ENCODE data around the gene RECQL. TPM values are rescaled to one million over a fixed set of nuclear protein-coding genes. Genes with fewer than 3 reads are reported as not detected.

The RECQL gene
- total RNA-seq, 1 donor from 2014 or later: 60.6 TPM

- no peak overlapping the region for H3K27ac Mint-ChIP-seq
- intact Hi-C loops (cut with micrococcal nuclease): no loop called here
- TF ChIP-seq CTCF (IDR thresholded peaks at IDR 0.05): no peak
- peaks cover 8% of the 10 kb centered on the region for H3K27me3 Mint-ChIP-seq
- H3K4me1 Mint-ChIP-seq: no peaks in the 10 kb centered on the region
- POLR2A ChIA-PET: no interaction called here
- no peaks in the 10 kb centered on the region for H3K36me3 Mint-ChIP-seq (ENCODE audit: low read depth)
- DNase-seq (no peak), ATAC-seq (ENCODE audit: low read depth) (no peak)
- H3K9me3 Mint-ChIP-seq: no peaks in the 10 kb centered on the region
- CTCF ChIA-PET: no interaction called here
- H3K4me3 Mint-ChIP-seq: no peak overlapping the region
Observed at GRCh38 chr12:21543151-21543550, 41.7 kb upstream of the RECQL start.

- Mint-ChIP-seq H3K36me3 (ENCODE audit: low read depth) (no peaks in the 10 kb centered on the region), H3K4me3 (no peak overlapping the region), H3K27me3 (peaks cover 10% of the 10 kb centered on the region), H3K9me3 (no peaks in the 10 kb centered on the region), H3K27ac (no peak overlapping the region), H3K4me1 (no peaks in the 10 kb centered on the region)
- no peak for TF ChIP-seq CTCF (IDR thresholded peaks at IDR 0.05)
- intact Hi-C loops (cut with micrococcal nuclease): no loop called here
- DNase-seq (no peak), ATAC-seq (ENCODE audit: low read depth) (no peak)
- POLR2A ChIA-PET: no interaction called here
- CTCF ChIA-PET: no interaction called here
Observed at GRCh38 chr12:21542403-21542802, 41.0 kb upstream of the RECQL start.

GRCh38 chr12:21541773-21542172 lies 40.3 kb upstream of the RECQL start:
- Mint-ChIP-seq H3K9me3 (no peaks in the 10 kb centered on the region), H3K36me3 (ENCODE audit: low read depth) (no peaks in the 10 kb centered on the region), H3K4me3 (no peak overlapping the region), H3K27ac (no peak overlapping the region), H3K4me1 (no peaks in the 10 kb centered on the region), H3K27me3 (peaks cover 12% of the 10 kb centered on the region)
- DNase-seq (no peak), ATAC-seq (ENCODE audit: low read depth) (no peak)
- TF ChIP-seq CTCF (IDR thresholded peaks at IDR 0.05): no peak
- intact Hi-C loops (cut with micrococcal nuclease): no loop called here
- ChIA-PET POLR2A (no interaction called here), CTCF (no interaction called here)

- DNase-seq (no peak), ATAC-seq (ENCODE audit: low read depth) (no peak)
- Mint-ChIP-seq H3K4me3 (no peak overlapping the region), H3K9me3 (no peaks in the 10 kb centered on the region), H3K27me3 (peaks cover 15% of the 10 kb centered on the region), H3K4me1 (no peaks in the 10 kb centered on the region), H3K27ac (no peak overlapping the region), H3K36me3 (ENCODE audit: low read depth) (no peaks in the 10 kb centered on the region)
- intact Hi-C loops (cut with micrococcal nuclease): no loop called here
- TF ChIP-seq CTCF (IDR thresholded peaks at IDR 0.05): no peak
- ChIA-PET POLR2A (no interaction called here), CTCF (no interaction called here)
Observed at GRCh38 chr12:21539797-21540196, 38.4 kb upstream of the RECQL start.

GRCh38 chr12:21538061-21538653 lies 36.7 kb upstream of the RECQL start:
- no peak overlapping the region for H3K27ac Mint-ChIP-seq
- POLR2A ChIA-PET: no interaction called here
- CTCF ChIA-PET: no interaction called here

More at GRCh38 chr12:21538061-21538653, 36.7 kb upstream of the RECQL start:
- no peaks in the 10 kb centered on the region for H3K4me1 Mint-ChIP-seq
- no peak for DNase-seq
- no peak for TF ChIP-seq CTCF (IDR thresholded peaks at IDR 0.05)
- H3K27me3 Mint-ChIP-seq: peaks cover 14% of the 10 kb centered on the region
- H3K4me3 Mint-ChIP-seq: no peak overlapping the region
- no peaks in the 10 kb centered on the region for H3K36me3 Mint-ChIP-seq (ENCODE audit: low read depth)
- intact Hi-C loops (cut with micrococcal nuclease): no loop called here
- ATAC-seq (ENCODE audit: low read depth): no peak
- H3K9me3 Mint-ChIP-seq: no peaks in the 10 kb centered on the region
